KOPT-K1 (cell line): Measurements from ENCODE around the gene SMIM20.
"Not testable (repeated sequence)": the region's sequence is repeated elsewhere in the genome, so short reads cannot be mapped to it uniquely, and the experiment has no call there.

Experiments used
- H3K27ac ChIP-seq: fragments of 200-600 bp; sonication (generic); 2 replicates; pipeline ENCODE4 v1.5.1; 2016; ENCODE audit warnings: antibody characterized with exemption, mild to moderate bottlenecking, low read depth, low read length; ENCODE audit not compliant: poor library complexity, severe bottlenecking
- H3K36me3 ChIP-seq: fragments of 200-600 bp; sonication (generic); 2 replicates; pipeline ENCODE4 v1.5.1; 2017; ENCODE audit warnings: antibody characterized with exemption, mild to moderate bottlenecking, low read length, moderate library complexity; ENCODE audit not compliant: insufficient read depth
- H3K9me3 ChIP-seq: fragments of 200-600 bp; sonication (generic); 2 replicates; pipeline ENCODE4 v1.5.1; 2017; ENCODE audit warnings: antibody characterized with exemption, low read length, mild to moderate bottlenecking; ENCODE audit not compliant: insufficient read depth, poor library complexity, severe bottlenecking

SMIM20 gene

DNA sequence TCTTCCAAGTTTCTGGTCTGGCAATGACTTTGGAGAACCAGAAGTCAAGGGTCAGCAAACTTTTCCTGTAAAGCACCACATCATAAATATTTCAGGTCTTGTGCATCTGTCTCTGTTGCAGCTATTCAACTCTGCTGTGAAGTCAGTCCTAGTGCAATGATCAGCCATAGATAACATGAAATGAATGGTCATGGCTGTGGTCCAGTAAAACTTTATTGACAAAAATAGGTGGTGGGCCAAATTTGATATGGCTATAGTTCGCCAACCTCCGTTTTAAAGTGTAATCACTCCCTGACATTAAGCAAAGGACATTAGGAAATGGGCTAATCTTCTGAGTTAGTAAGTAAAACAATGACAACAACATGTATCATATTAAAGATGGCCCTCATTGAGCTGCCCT is 30.5 kb upstream of the SMIM20 start:
- H3K36me3 ChIP-seq, result no peaks in the 10 kb centered on the region

DNA sequence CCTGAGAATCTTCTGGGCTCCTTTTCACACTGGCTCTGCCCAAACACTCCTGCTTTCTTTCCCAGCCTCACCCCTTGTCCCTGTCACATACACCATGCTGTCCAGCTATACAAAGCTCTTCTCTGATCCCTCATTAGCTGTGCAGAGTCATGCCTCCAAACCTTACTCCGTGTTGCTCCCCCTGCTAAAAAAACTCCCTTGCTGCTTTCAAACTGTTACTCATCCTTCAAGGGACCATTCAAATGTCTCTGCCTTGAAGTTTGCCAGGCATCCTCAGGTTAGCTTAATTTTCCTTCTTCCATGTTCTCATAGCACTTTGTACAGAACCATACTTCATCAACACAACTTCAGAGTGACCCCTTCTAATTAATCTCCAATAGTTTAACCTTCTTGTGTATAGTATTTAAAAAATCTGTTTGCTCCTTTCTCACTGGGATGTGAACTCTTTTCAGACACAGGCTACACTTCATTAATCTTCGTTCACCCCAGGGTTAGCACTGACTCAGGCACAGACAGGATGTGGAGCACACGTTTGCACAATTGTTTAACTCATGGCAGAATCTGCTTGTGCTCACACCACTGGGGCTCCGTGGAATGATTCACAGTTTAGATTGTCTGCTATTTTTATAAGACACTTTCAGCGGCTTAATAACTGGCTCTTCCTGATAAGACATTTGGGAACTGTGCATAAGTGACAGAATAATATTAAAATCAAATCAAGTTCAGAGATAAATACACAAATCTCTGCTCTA is 29.8 kb upstream of the SMIM20 start:
- Histone ChIP-seq H3K36me3 (no peaks in the 10 kb centered on the region), H3K27ac (no peak overlapping the region), H3K9me3 (no peaks in the 10 kb centered on the region)

More for the DNA sequence above, 30.5 kb upstream of the SMIM20 start:
- Histone ChIP-seq H3K9me3 (no peaks in the 10 kb centered on the region), H3K27ac (no peak overlapping the region)

DNA sequence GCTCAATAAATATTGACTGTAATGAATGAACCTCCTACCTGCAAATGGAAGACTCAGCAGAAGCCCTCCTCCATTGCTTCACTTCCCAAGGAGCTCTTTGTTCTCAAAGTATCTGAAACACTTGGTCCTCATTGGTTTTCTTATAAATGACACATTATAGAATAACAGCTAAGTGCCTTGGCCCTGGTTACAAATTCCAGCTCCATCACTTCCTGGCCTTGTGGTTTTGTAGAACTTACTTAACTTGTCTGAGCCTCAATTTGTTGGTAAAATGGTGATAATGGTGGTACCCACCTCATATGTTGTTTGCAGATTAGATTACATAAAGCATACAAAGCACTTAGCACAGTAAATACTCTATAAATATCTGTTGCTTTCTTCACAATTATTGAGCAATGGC is 25.2 kb upstream of the SMIM20 start:
- Histone ChIP-seq H3K36me3 (no peaks in the 10 kb centered on the region), H3K27ac (no peak overlapping the region), H3K9me3 (no peaks in the 10 kb centered on the region)

DNA sequence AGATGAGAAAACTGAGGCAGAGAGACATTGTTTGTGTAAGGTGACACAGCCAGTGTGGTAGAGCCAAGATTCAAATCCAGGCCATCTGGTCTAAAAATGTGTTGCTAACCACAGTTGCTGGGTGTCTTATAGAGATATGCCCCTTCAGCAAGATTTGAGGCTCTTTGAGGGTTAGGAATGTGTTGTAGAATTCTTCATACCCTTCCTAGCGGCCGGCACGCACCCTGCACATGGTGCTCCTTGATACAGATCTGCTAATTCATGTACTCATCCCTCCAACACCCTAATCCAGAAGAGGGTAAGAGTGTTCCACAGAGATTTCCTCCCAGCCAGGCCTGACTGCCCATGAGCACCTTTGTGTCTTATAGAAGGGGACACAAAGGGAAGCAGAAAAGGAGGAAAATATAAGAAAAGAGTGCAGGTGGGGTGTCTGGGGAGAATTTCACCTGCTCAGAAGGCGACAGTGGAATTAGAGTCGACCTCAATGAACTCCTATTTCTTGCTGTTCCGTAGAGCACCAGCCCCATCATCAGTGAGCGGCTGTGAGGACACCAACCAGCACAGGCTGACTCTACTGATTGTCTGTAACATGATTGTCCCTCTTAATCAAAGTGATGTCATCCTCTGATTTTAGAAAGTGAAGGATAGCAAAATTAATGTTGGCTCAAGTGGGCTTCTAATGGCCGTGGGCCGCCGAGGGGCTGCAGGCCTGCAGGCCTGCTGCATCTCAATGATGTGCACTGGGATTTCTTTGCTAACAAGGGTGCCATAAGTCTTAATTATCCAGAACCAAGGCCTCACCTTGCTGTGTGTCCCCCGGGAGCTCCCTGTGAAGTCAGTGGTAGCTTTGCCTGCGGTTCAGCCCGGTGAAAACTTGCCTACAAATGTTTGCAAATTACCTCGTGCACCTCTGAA is 24.2 kb upstream of the SMIM20 start:
- Histone ChIP-seq H3K27ac (no peak overlapping the region), H3K9me3 (no peaks in the 10 kb centered on the region), H3K36me3 (no peaks in the 10 kb centered on the region)

DNA sequence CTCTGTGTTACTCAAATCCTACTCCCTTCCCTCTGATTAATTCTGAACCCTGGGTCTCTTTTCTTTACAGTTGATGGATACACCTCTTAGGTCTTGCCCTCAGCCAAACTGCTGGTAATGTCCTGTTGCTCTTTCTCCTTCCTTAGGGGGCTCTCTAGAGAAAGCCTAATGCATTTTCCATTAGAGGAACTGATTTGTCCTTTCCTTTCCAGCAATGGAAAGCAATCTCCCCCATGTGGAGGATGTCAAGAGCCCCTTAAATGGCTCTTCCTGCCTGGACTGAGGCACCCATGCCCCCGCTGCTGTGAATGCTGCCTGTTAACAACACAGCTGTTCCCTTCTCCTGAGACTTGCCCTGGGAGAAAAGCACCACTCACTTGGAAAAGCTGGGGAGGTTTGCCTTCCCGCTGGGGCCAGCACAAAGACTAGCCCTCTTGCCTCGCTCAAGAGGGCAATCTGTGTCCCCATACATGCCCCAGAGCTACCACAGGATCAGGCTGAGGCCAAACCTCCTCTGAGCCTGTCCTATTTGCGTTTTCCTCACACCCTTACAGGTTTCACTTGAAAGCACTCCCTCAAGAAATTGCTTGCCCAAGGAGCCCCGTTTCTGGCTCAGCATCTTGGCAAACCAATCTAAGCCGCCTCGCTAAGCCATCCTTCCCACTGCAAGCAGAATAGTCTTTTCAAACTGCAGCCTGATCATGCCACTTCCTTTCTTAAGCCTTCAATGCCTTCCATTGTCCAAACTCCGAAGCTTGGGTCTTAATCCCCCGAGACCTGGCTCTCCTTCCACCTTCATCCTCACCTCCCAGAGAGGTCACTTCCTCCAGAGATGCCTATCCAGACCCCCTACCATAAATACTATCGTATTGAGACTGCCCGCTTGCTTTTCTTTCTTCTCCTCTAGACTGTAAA is 23.2 kb upstream of the SMIM20 start:
- Histone ChIP-seq H3K9me3 (no peaks in the 10 kb centered on the region), H3K36me3 (no peaks in the 10 kb centered on the region), H3K27ac (no peak overlapping the region)

DNA sequence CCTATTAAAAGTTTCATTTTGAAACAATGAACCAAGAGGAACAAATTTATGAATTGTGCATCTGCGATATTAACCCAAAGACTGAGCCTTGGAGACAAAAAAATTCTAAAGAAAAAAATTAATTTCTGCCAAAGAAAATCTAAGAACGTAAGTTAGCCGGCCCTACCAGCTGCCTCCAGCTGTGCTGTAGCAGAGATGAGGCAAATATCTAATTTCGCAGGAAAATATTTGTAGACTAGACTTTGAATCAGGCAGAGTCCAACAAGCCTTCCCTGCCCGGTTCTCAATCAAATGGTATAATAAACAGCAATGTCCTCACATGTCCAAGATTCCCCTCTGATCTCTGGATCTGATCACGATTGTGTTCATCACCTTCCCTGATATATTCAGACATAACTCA is 21.2 kb upstream of the SMIM20 start:
- Histone ChIP-seq H3K36me3 (no peaks in the 10 kb centered on the region), H3K27ac (no peak overlapping the region), H3K9me3 (no peaks in the 10 kb centered on the region)

DNA sequence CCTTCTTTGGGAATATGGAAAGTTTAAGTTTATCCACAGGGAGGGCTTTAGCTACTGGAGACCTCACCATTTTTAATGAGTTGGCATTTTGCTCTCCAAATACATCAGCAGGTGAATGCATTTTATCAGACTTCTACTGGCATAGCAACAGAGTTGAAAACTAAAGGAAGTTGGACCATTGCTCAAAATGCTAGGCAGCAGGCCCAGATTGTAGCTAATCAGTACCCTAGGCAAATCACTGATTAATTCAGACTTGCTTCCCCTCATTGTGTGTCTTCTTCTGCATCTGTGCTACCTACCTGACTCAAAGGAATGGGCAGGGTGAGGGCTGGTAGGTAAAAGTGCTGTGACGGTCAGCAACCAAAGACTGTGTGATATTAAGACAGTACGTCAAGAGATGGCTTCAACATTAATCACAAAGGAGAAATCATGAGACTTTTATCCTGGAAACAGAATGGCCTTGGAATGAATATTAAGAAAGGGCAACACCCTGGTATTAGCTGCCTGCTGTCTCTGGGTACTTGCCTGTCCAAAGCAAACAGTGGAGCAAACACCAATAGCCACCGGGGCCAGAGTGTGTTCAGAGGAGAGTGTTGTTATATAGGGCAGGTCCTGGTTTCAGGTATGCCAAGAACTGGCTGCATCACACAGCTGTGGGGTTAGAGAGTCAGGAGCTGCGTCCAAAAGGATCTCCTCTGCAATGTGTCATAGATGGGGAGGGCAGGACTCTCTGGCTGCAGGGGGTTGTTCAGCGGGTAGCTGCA is 17.1 kb upstream of the SMIM20 start:
- Histone ChIP-seq H3K9me3 (no peaks in the 10 kb centered on the region), H3K27ac (no peak overlapping the region), H3K36me3 (no peaks in the 10 kb centered on the region)

DNA sequence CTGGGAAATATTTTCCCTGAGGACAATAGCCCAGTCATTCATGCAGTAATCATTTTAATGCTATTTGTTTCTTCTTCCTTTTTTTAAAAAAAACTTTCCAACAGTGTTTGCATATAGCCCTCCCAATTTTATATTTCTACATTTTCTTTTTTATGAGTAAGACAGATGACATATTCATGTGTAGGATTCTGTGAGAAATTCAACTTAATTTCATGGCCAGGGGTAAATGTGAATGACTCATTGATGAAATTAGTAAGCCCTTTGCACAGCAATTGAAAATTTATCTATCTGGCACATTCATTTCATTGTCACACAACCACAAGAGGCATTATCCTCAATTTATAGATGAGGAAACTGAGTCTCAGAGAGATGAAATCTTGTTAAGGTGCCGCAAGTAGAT is 13.7 kb upstream of the SMIM20 start:
- no peaks in the 10 kb centered on the region for H3K36me3 ChIP-seq
- no peaks in the 10 kb centered on the region for H3K9me3 ChIP-seq
- no peak overlapping the region for H3K27ac ChIP-seq

DNA sequence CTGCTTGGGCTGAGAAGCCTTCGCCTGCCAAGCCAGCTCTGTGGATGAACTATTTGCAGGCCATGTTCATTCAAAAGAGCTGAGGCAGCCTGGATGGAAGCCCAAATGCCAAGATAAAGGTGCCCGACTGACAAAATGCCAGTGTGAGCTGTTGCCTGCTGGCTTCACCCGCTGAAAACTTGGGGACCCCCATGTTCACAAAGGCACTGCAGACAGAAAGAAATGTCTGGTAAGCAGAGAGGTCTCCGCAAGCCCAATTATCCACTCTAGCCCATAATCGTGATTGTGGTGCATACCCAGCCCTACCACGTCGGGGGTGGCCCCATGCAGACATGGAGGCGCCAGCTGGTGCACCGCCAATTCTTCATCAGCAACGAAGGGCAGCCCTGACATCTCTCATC is 13.0 kb upstream of the SMIM20 start:
- no peak overlapping the region for H3K27ac ChIP-seq
- no peaks in the 10 kb centered on the region for H3K9me3 ChIP-seq
- no peaks in the 10 kb centered on the region for H3K36me3 ChIP-seq

DNA sequence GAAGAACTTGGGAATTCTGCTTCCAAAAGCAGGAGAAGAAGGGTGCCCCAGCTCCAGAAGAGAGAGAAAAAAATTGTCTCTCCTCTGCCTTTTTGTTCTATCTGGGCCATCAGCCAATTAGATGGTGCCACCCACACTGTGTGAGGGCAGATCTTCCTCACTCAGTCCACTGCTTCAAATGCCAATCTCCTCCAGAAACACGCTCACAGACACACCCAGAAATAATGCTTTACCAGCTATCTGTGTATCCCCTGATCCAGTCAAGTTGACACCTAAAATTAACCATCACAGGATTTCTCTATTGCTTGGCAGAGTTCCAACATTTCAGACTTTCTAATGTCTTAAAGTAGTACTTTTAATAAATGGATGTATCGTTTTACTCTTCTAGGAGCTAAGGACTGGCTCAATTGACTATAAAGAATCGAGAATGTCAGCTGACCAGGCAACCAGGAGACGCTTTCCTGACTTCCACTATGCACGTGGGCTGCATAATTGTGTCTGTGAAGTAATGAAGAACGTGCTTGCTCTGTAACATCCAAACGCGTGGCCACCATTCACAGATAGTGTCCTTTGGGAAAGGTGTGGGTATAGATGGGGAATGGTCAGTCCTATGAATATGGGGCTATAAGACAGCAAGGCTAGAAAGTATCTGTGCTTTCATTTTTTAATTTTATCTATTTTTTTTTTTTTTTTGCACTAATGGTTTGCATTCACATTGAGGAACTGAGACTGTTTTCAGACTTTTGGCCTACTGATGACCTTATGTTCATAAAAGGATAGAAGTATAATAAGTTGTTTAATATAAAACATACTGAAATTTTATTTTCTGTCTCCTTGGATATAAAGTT is 9.9 kb upstream of the SMIM20 start:
- no peaks in the 10 kb centered on the region for H3K36me3 ChIP-seq
- peaks cover 6% of the 10 kb centered on the region for H3K9me3 ChIP-seq
- H3K27ac ChIP-seq, result no peak overlapping the region

DNA sequence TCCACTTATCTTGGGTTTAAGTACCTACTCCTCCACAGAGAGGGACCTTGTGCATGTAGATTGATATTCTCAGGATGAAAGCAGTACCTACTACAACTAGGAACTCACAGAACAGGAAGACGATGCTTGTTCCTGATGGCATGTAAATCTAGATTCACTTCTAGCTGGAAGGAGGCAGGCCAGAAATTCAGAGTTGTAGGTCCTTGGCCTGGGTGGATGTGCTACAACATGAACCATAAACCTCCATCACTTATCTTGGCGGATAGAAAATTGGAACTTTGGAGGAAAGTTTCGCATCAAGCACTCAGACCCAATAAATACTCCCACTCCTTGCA is 9.3 kb upstream of the SMIM20 start:
- peaks cover 8% of the 10 kb centered on the region for H3K9me3 ChIP-seq
- no peak overlapping the region for H3K27ac ChIP-seq
- H3K36me3 ChIP-seq, result no peaks in the 10 kb centered on the region

DNA sequence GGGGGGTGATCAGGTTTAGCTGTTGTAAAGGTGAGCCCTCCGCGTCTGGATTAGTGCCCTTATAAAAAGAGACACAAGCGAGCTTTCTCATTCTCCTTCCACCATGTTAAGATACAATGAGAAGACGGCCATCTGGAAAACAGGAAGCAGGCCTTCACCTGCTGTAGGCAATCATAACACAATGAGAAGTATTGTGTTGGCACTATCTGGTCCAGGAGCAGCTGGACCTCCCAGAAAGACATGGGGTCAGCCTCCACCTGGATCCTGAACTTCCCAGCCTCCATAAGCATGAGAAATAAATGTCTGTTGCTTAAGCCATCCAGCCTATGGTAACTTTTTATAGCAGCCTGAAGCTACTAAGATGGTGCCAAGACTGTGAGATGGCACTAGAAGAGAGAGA is 8.6 kb upstream of the SMIM20 start:
- H3K9me3 ChIP-seq, result peaks cover 8% of the 10 kb centered on the region
- no peak overlapping the region for H3K27ac ChIP-seq
- no peaks in the 10 kb centered on the region for H3K36me3 ChIP-seq

DNA sequence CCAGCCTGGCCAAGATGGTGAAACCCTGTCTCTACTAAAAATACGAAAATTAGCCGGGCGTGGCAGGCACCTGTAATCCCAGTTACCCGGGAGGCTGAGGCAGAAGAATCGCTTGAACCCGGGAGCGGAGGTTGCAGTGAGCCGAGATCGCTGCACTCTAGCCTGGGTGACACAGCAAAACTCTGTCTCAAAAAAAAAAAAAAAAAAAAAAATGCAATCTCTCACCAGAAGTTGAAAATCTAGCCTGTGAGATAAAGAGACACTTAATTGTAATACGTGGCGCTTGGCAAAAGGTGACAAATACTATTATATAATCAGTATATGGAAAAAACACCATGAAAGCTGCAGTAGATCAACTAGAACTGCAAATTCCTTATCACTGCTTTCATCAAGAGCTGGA is 7.9 kb upstream of the SMIM20 start:
- not testable (repeated sequence) for H3K36me3 ChIP-seq, H3K9me3 ChIP-seq, H3K27ac ChIP-seq

DNA sequence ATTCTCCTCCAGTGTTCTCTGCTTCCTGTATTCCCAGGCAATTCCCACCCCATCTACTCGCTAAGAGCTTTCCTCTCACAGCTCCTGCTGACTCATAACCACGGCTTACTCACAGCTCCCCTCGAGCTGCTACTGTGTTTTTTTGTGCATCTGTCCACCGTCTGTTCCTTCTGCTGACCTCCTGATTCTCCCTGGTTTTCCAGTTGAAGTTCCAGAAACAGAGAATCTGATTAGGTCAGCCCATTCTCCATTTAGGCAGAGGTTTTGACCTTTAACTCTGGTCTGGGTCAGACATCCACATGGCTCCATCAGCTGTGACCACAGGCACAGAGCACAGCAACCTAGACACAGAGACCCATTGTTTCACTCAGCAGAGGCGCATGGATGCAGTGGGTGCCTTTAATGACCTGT is 5.5 kb upstream of the SMIM20 start:
- H3K9me3 ChIP-seq, result peaks cover 8% of the 10 kb centered on the region
- H3K27ac ChIP-seq, result no peak overlapping the region
- H3K36me3 ChIP-seq, result no peaks in the 10 kb centered on the region
